H9 (cell line): ENCODE measurements around the gene NADSYN1. TPM values are rescaled to one million over a fixed set of nuclear protein-coding genes. Genes with fewer than 3 reads are reported as not detected.

ENCODE experiments used
- DNase-seq: peaks from one replicate; pipeline ENCODE4 v3.0.0-alpha.2; 2017
- H2AFZ ChIP-seq: one replicate; pipeline ENCODE4 v1.6.1; 2013; ENCODE audit warnings: mild to moderate bottlenecking, low read length, control low read depth, moderate library complexity
- H2AK5ac ChIP-seq: 2 replicates; pipeline ENCODE4 v1.6.1; 2013; ENCODE audit warnings: low read length, control low read depth, mixed read lengths; ENCODE audit not compliant: insufficient read length
- H2BK120ac ChIP-seq: one replicate; pipeline ENCODE4 v1.6.1; 2013; ENCODE audit warnings: low read depth, mild to moderate bottlenecking, low read length, control low read depth, inconsistent platforms; ENCODE audit not compliant: poor library complexity, severe bottlenecking
- H2BK12ac ChIP-seq: 2 replicates; pipeline ENCODE4 v1.6.1; 2013; ENCODE audit warnings: low read length, control low read depth, mixed read lengths, low read depth; ENCODE audit not compliant: insufficient read length
- H2BK15ac ChIP-seq: 2 replicates; pipeline ENCODE4 v1.6.1; 2013; ENCODE audit warnings: low read depth, low read length, control low read depth
- H2BK20ac ChIP-seq: one replicate; pipeline ENCODE4 v1.6.1; 2013; ENCODE audit warnings: low read depth, mild to moderate bottlenecking, low read length, control low read depth, inconsistent platforms; ENCODE audit not compliant: poor library complexity, severe bottlenecking
- H2BK5ac ChIP-seq: 2 replicates; pipeline ENCODE4 v1.6.1; 2013; ENCODE audit warnings: low read length, control low read depth, mixed read lengths; ENCODE audit not compliant: insufficient read length
- H3K14ac ChIP-seq: 2 replicates; pipeline ENCODE4 v1.6.1; 2013; ENCODE audit warnings: low read length, control low read depth; ENCODE audit not compliant: insufficient read depth
- H3K18ac ChIP-seq: 2 replicates; pipeline ENCODE4 v1.6.1; 2013; ENCODE audit warnings: low read depth, mild to moderate bottlenecking, mixed read lengths, low read length, control low read depth; ENCODE audit not compliant: insufficient read length
- H3K23ac ChIP-seq: 2 replicates; pipeline ENCODE4 v1.6.1; 2013; ENCODE audit warnings: low read length, control low read depth, mixed read lengths, low read depth; ENCODE audit not compliant: insufficient read length
- H3K23me2 ChIP-seq: 2 replicates; pipeline ENCODE4 v1.6.1; 2013; ENCODE audit warnings: low read depth, mild to moderate bottlenecking, mixed read lengths, low read length, control low read depth; ENCODE audit not compliant: insufficient read length, poor library complexity, severe bottlenecking
- H3K27ac ChIP-seq: 2 replicates; pipeline ENCODE4 v1.5.1; 2013; ENCODE audit warnings: low read length, control low read depth, mixed read lengths, low read depth; ENCODE audit not compliant: insufficient read length
- H3K27me3 ChIP-seq: 2 replicates; pipeline ENCODE4 v1.6.1; 2013; ENCODE audit warnings: low read length, control low read depth, inconsistent platforms; ENCODE audit not compliant: insufficient read depth
- H3K4ac ChIP-seq: 2 replicates; pipeline ENCODE4 v1.6.1; 2013; ENCODE audit warnings: low read depth, mild to moderate bottlenecking, control low read depth, inconsistent platforms, low read length, moderate library complexity
- H3K4me1 ChIP-seq: 2 replicates; pipeline ENCODE4 v1.6.1; 2013; ENCODE audit warnings: low read length, control low read depth, inconsistent platforms; ENCODE audit not compliant: insufficient read depth
- H3K4me2 ChIP-seq: 2 replicates; pipeline ENCODE4 v1.6.1; 2013; ENCODE audit warnings: low read length, control low read depth, mixed read lengths; ENCODE audit not compliant: insufficient read length, insufficient read depth
- H3K56ac ChIP-seq: 2 replicates; pipeline ENCODE4 v1.6.1; 2013; ENCODE audit warnings: low read depth, mild to moderate bottlenecking, mixed read lengths, low read length, control low read depth; ENCODE audit not compliant: insufficient read length
- H3K79me1 ChIP-seq: 2 replicates; pipeline ENCODE4 v1.6.1; 2013; ENCODE audit warnings: low read depth, mild to moderate bottlenecking, moderate library complexity, low read length, control low read depth, inconsistent platforms; ENCODE audit not compliant: insufficient read depth, poor library complexity, severe bottlenecking
- H3K79me2 ChIP-seq: 2 replicates; pipeline ENCODE4 v1.6.1; 2013; ENCODE audit warnings: low read length, control low read depth, inconsistent platforms; ENCODE audit not compliant: insufficient read depth
- H3K9ac ChIP-seq: 2 replicates; pipeline ENCODE4 v1.6.1; 2013; ENCODE audit warnings: low read length, control low read depth, mixed read lengths; ENCODE audit not compliant: insufficient read length; ENCODE audit errors: extremely low read depth
- H3K9me3 ChIP-seq: one replicate; pipeline ENCODE4 v1.6.1; 2013; ENCODE audit warnings: low read depth, low read length, inconsistent platforms; ENCODE audit not compliant: control insufficient read depth
- H3T11ph ChIP-seq: one replicate; pipeline ENCODE4 v1.6.1; 2013; ENCODE audit warnings: mild to moderate bottlenecking, low read length, control low read depth, inconsistent platforms
- H4K20me1 ChIP-seq: one replicate; pipeline ENCODE4 v1.6.1; 2013; ENCODE audit not compliant: control insufficient read depth, insufficient read length, insufficient read depth
- H4K5ac ChIP-seq: 2 replicates; pipeline ENCODE4 v1.6.1; 2013; ENCODE audit warnings: low read depth, mild to moderate bottlenecking, mixed read lengths, low read length, control low read depth; ENCODE audit not compliant: insufficient read length
- H4K8ac ChIP-seq: replicated peaks from 2 replicates; pipeline ENCODE4 v1.6.1; 2013; ENCODE audit warnings: low read length, control low read depth, mixed read lengths, low read depth; ENCODE audit not compliant: insufficient read length
- H4K91ac ChIP-seq: 2 replicates; pipeline ENCODE4 v1.6.1; 2013; ENCODE audit warnings: low read depth, mild to moderate bottlenecking, moderate library complexity, mixed read lengths, low read length, control low read depth; ENCODE audit not compliant: insufficient read length
- H3K27ac Mint-ChIP-seq, 3 experiments: 2 replicates in 2 of 3; 3 replicates in 1 of 3; pipeline ENCODE4 v1.8.0; 2020 to 2021; ENCODE audit warnings: mixed read lengths in 3 of 3, mild to moderate bottlenecking in 1 of 3, moderate library complexity in 1 of 3
- H3K27me3 Mint-ChIP-seq: 2 replicates; pipeline ENCODE4 v1.8.0; 2021; ENCODE audit warnings: low read depth, mild to moderate bottlenecking, moderate library complexity, mixed read lengths
- H3K36me3 Mint-ChIP-seq, 3 experiments: 2 replicates in 2 of 3; 3 replicates in 1 of 3; pipeline ENCODE4 v1.8.0; 2020 to 2021; ENCODE audit warnings: low read depth in 3 of 3, mixed read lengths in 3 of 3; ENCODE audit not compliant: insufficient read depth in 1 of 3
- H3K4me1 Mint-ChIP-seq, 2 experiments: 2 replicates each; pipeline ENCODE4 v1.8.0; 2020; ENCODE audit warnings: mixed read lengths in 2 of 2
- H3K4me3 Mint-ChIP-seq, 2 experiments: 2 replicates in 1 of 2; 3 replicates in 1 of 2; pipeline ENCODE4 v1.8.0; 2020 to 2021; ENCODE audit warnings: mild to moderate bottlenecking in 2 of 2, mixed read lengths in 2 of 2, moderate library complexity in 1 of 2
- H3K9me3 Mint-ChIP-seq, 2 experiments: 2 replicates in 1 of 2; 3 replicates in 1 of 2; pipeline ENCODE4 v1.8.0; 2020; ENCODE audit warnings: mild to moderate bottlenecking in 2 of 2, mixed read lengths in 2 of 2, moderate library complexity in 1 of 2
- WGBS: extraction: QIAGEN DNeasy Blood & Tissue Kit; methylation state at CpG from one replicate; pipeline ENCODE4 v1.1.7; 2013; ENCODE audit warnings: missing lambda C conversion rate, low lambda C conversion rate, mixed read lengths; ENCODE audit not compliant: insufficient read length; ENCODE audit errors: extremely low coverage; 5-methylcytosine and 5-hydroxymethylcytosine counted together
- total RNA-seq: library from RNA; stranded (reverse); gene quantifications from 2 replicates; pipeline ENCODE4 v1.2.1, GENCODE V29; 2021
- TF ChIP-seq, protein P1 (sequence below): fragments of 200-600 bp; sonication (generic); conservative IDR thresholded peaks from 3 replicates; pipeline ENCODE4 v1.8.0; 2021; ENCODE audit warnings: antibody characterized with exemption, mild to moderate bottlenecking

The NADSYN1 gene
- total RNA-seq, 1 experiment from 2014 or later = 44.2 TPM

DNA sequence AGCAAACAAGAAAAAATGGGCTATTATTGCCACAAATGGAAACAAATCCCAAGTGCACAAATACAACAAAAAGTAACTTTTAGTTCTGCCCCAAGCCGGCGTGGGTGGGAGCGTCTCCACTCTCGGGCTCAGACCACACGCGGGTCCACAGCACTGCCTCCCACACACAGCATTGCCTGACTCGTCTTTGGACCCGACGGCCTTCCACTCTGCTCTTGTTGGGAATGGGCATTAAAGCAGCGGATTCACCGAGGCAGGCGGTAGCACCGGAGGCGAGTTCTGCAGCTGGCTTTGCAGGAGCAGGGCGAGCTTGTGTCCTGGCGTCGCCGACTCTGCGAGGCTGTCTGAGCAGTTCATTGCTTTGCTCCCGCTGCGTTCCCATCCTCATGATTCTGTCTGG is 23.0 kb downstream of the NADSYN1 start:
- Mint-ChIP-seq H3K9me3 (no peaks in the 10 kb centered on the region), H3K4me1 (peaks cover 9 to 14% of the 10 kb centered on the region in 2 experiments), H3K27ac (no peak overlapping the region), H3K4me3 (no peak overlapping the region), H3K27me3 (no peaks in the 10 kb centered on the region; the same call in 1 of the 2 replicates), H3K36me3 (peaks cover 14 to 70% (median 37%) of the 10 kb centered on the region in 3 experiments; a peak in 6 of 7 replicates)
- no peaks in the 10 kb centered on the region for H3K79me1 ChIP-seq
- no peak overlapping the region for H3K56ac ChIP-seq
- H3K4ac ChIP-seq = no peak overlapping the region
- H3K23ac ChIP-seq = no peak overlapping the region
- no peak overlapping the region for H3T11ph ChIP-seq
- H3K4me1 ChIP-seq = no peaks in the 10 kb centered on the region
- no peak overlapping the region for H3K27ac ChIP-seq
- no peak overlapping the region for H2BK12ac ChIP-seq
- no peak overlapping the region for H4K5ac ChIP-seq
- H3K9me3 ChIP-seq = no peaks in the 10 kb centered on the region
- H3K9ac ChIP-seq = no peak overlapping the region
- no peaks in the 10 kb centered on the region for H3K79me2 ChIP-seq
- DNase-seq = no peak
- H3K4me2 ChIP-seq = no peak overlapping the region
- no peak overlapping the region for H3K18ac ChIP-seq
- H4K91ac ChIP-seq = no peak overlapping the region
- no peak overlapping the region for H2BK15ac ChIP-seq
- H2AK5ac ChIP-seq = no peak overlapping the region
- no peak overlapping the region for H2AFZ ChIP-seq
- no peaks in the 10 kb centered on the region for H3K27me3 ChIP-seq
- H3K14ac ChIP-seq = no peak overlapping the region
- no peaks in the 10 kb centered on the region for H4K20me1 ChIP-seq
- H2BK5ac ChIP-seq = no peak overlapping the region
- H2BK120ac ChIP-seq = no peak overlapping the region
- TF ChIP-seq, protein P1, sequence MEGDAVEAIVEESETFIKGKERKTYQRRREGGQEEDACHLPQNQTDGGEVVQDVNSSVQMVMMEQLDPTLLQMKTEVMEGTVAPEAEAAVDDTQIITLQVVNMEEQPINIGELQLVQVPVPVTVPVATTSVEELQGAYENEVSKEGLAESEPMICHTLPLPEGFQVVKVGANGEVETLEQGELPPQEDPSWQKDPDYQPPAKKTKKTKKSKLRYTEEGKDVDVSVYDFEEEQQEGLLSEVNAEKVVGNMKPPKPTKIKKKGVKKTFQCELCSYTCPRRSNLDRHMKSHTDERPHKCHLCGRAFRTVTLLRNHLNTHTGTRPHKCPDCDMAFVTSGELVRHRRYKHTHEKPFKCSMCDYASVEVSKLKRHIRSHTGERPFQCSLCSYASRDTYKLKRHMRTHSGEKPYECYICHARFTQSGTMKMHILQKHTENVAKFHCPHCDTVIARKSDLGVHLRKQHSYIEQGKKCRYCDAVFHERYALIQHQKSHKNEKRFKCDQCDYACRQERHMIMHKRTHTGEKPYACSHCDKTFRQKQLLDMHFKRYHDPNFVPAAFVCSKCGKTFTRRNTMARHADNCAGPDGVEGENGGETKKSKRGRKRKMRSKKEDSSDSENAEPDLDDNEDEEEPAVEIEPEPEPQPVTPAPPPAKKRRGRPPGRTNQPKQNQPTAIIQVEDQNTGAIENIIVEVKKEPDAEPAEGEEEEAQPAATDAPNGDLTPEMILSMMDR = no peak
- H3K23me2 ChIP-seq = no peaks in the 10 kb centered on the region
- WGBS = no CpG with 5 or more reads among the region's 21 CpGs
- no peak overlapping the region for H4K8ac ChIP-seq
- no peak overlapping the region for H2BK20ac ChIP-seq
